ENCODE results near the gene GLIPR1L2.

- TF ChIP-seq POLR2A (IDR thresholded peaks at IDR 0.05) (no peak), CTCF (IDR thresholded peaks at IDR 0.05) (no peak)
These were observed 65.0 kb downstream of the GLIPR1L2 start for GRCh38 chr12:75455839-75456238.
